Caco-2 (cell line): ENCODE data around the gene ALOX5. TPM values are rescaled to one million over a fixed set of nuclear protein-coding genes. Genes with fewer than 3 reads are reported as not detected.

Experiments
- BruUV-seq: library from RNA; stranded (reverse); fragments of 400-500 nt; replicated peaks from 2 replicates; lab custom pipeline; 2021; lab: Mats Ljungman, UMichigan
- CTCF ChIA-PET: fragments of 300-600 bp; sonication (Branson Sonifier 250); formaldehyde crosslinking; loops from one replicate; lab custom pipeline; 2022; ENCODE audit warnings: antibody characterized with exemption; lab: Charles Lee
- POLR2A ChIA-PET: fragments of 300-600 bp; sonication (Branson Sonifier 250); formaldehyde crosslinking; loops from one replicate; lab custom pipeline; 2022; ENCODE audit warnings: antibody characterized with exemption; lab: Charles Lee
- DNase-seq, 2 experiments: peaks; one replicate each; pipeline versions ENCODE4 v3.0.0 to v3.0.0-alpha.2; 2020 to 2022
- H3K27me3 ChIP-seq: replicated peaks from 2 replicates; pipeline ENCODE4 v1.6.0; 2011; ENCODE audit warnings: low read length; ENCODE audit not compliant: control insufficient read depth, insufficient read depth
- H3K36me3 ChIP-seq: 2 replicates; pipeline ENCODE4 v1.5.1; 2011; ENCODE audit warnings: low read length; ENCODE audit not compliant: control insufficient read depth, insufficient read depth
- H3K4me1 ChIP-seq: fragments of 250-450 bp; sonication (Bioruptor Pico); 2 replicates; pipeline ENCODE4 v1.5.1; 2020; ENCODE audit warnings: mild to moderate bottlenecking
- H3K4me3 ChIP-seq: 2 replicates; pipeline ENCODE4 v1.5.1; 2011; ENCODE audit warnings: low read depth, mild to moderate bottlenecking, control low read depth, low read length
- H3K9me3 ChIP-seq: fragments of 250-450 bp; sonication (Bioruptor Pico); 2 replicates; pipeline ENCODE4 v1.5.1; 2020; ENCODE audit warnings: mild to moderate bottlenecking, moderate library complexity
- H3K27ac Mint-ChIP-seq: one replicate; pipeline ENCODE4 v1.8.0; 2022; ENCODE audit warnings: mixed read lengths; ENCODE audit not compliant: unreplicated experiment
- H3K27me3 Mint-ChIP-seq: one replicate; pipeline ENCODE4 v1.8.0; 2022; ENCODE audit warnings: mixed read lengths; ENCODE audit not compliant: insufficient read depth, unreplicated experiment
- H3K36me3 Mint-ChIP-seq: one replicate; pipeline ENCODE4 v1.8.0; 2022; ENCODE audit warnings: mild to moderate bottlenecking, mixed read lengths; ENCODE audit not compliant: insufficient read depth, unreplicated experiment
- H3K4me1 Mint-ChIP-seq: one replicate; pipeline ENCODE4 v1.8.0; 2022; ENCODE audit warnings: low read depth, mixed read lengths; ENCODE audit not compliant: unreplicated experiment
- H3K4me3 Mint-ChIP-seq: one replicate; pipeline ENCODE4 v1.8.0; 2022; ENCODE audit warnings: mild to moderate bottlenecking, moderate library complexity, mixed read lengths; ENCODE audit not compliant: unreplicated experiment
- H3K9me3 Mint-ChIP-seq: one replicate; pipeline ENCODE4 v1.8.0; 2022; ENCODE audit warnings: mixed read lengths; ENCODE audit not compliant: unreplicated experiment
- intact Hi-C: fragments of 100-400 bp; cut with micrococcal nuclease; formaldehyde crosslinking; loops from one replicate; pipeline ENCODE4 v1.10.0; 2022; ENCODE audit not compliant: unreplicated experiment
- total RNA-seq: library from RNA; stranded (reverse); gene quantifications from 2 replicates; pipeline ENCODE4 v1.2.3, GENCODE V29; 2022
- TF ChIP-seq, protein P1 (sequence below), 2 experiments: fragments of 200-600 bp in 1 of 2; IDR thresholded peaks; 1 replicate in 1 of 2; 2 replicates in 1 of 2; pipeline versions ENCODE4 v1.5.1 to v1.8.0; 2011 to 2022; ENCODE audit warnings: antibody characterized with exemption in 1 of 2, control low read depth in 1 of 2, inconsistent platforms in 1 of 2, low read depth in 1 of 2, low read length in 1 of 2, mild to moderate bottlenecking in 1 of 2, moderate library complexity in 1 of 2; ENCODE audit not compliant: insufficient read depth in 1 of 2, severe bottlenecking in 1 of 2, unreplicated experiment in 1 of 2

ALOX5 gene
- total RNA-seq, 1 experiment from 2014 or later, result not detected

DNA sequence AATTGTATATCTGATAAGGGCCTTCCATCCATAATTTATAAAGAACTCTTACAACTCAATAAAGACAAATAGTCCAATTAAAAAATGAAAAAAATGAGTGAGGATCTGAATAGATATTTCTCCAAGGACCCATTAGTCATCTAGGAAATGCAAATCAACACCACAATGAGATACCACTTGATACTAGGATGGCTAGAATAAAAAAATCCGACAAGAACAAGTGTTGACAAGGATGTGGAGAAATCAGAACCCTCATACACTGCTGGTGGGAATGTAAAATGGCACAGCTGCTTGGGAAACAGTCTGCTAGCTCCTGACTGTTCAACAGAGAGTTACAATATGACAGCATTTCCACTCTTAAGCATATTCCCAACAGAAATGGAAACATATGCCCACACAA lies 24.6 kb downstream of the ALOX5 start:
- H3K9me3 Mint-ChIP-seq, result no peaks in the 10 kb centered on the region
- no peaks in the 10 kb centered on the region for H3K36me3 ChIP-seq
- TF ChIP-seq, protein P1, sequence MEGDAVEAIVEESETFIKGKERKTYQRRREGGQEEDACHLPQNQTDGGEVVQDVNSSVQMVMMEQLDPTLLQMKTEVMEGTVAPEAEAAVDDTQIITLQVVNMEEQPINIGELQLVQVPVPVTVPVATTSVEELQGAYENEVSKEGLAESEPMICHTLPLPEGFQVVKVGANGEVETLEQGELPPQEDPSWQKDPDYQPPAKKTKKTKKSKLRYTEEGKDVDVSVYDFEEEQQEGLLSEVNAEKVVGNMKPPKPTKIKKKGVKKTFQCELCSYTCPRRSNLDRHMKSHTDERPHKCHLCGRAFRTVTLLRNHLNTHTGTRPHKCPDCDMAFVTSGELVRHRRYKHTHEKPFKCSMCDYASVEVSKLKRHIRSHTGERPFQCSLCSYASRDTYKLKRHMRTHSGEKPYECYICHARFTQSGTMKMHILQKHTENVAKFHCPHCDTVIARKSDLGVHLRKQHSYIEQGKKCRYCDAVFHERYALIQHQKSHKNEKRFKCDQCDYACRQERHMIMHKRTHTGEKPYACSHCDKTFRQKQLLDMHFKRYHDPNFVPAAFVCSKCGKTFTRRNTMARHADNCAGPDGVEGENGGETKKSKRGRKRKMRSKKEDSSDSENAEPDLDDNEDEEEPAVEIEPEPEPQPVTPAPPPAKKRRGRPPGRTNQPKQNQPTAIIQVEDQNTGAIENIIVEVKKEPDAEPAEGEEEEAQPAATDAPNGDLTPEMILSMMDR (IDR thresholded peaks at IDR 0.05; ENCODE audit: insufficient read depth in 1 of 2, low read depth in 1 of 2, low read length in 1 of 2, severe bottlenecking in 1 of 2, unreplicated experiment in 1 of 2), result no peak
- no peaks in the 10 kb centered on the region for H3K36me3 Mint-ChIP-seq
- H3K4me3 ChIP-seq, result no peak overlapping the region
- H3K27me3 ChIP-seq, result no peaks in the 10 kb centered on the region
- H3K4me3 Mint-ChIP-seq, result no peak overlapping the region
- H3K4me1 Mint-ChIP-seq, result no peaks in the 10 kb centered on the region
- no peak for DNase-seq
- intact Hi-C loops, result no loop called here
- CTCF ChIA-PET, result no interaction called here
- POLR2A ChIA-PET, result no interaction called here
- 0 out of 2 replicates have a peak, but pooled peaks cover 4% of the 10 kb centered on the region for H3K9me3 ChIP-seq
- BruUV-seq, result no TSS peak
- peaks cover 13% of the 10 kb centered on the region for H3K27me3 Mint-ChIP-seq
- no peak overlapping the region for H3K27ac Mint-ChIP-seq
- H3K4me1 ChIP-seq, result no peaks in the 10 kb centered on the region

DNA sequence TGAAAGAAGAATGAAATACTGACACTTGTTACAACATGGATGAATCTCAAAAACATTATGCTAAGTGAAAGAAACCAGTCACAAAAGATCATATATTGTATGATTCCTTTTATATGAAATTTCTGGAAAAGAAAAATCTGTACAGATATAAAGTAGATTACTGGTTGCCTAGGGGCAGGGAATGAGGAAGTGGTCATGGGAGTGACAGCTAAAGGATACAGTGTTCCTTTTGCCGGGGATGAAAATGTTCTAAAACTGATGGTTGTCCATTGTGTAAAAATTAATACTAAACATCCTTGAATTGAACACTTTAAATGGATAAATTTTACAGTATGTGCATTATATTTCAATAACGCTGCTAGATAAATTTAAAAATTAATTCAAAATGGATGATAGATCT lies 25.1 kb downstream of the ALOX5 start:
- Histone ChIP-seq H3K4me3 (no peak overlapping the region), H3K36me3 (no peaks in the 10 kb centered on the region), H3K4me1 (no peaks in the 10 kb centered on the region), H3K27me3 (no peaks in the 10 kb centered on the region), H3K9me3 (0 out of 2 replicates have a peak, but pooled peaks cover 4% of the 10 kb centered on the region)
- Mint-ChIP-seq H3K27me3 (peaks cover 17% of the 10 kb centered on the region), H3K9me3 (no peaks in the 10 kb centered on the region), H3K4me1 (no peaks in the 10 kb centered on the region), H3K36me3 (no peaks in the 10 kb centered on the region), H3K27ac (no peak overlapping the region), H3K4me3 (no peak overlapping the region)
- ChIA-PET CTCF (no interaction called here), POLR2A (no interaction called here)
- TF ChIP-seq, protein P1 (IDR thresholded peaks at IDR 0.05; ENCODE audit: insufficient read depth in 1 of 2, low read depth in 1 of 2, low read length in 1 of 2, severe bottlenecking in 1 of 2, unreplicated experiment in 1 of 2), result no peak
- intact Hi-C loops, result no loop called here
- BruUV-seq, result no TSS peak
- DNase-seq, result no peak

DNA sequence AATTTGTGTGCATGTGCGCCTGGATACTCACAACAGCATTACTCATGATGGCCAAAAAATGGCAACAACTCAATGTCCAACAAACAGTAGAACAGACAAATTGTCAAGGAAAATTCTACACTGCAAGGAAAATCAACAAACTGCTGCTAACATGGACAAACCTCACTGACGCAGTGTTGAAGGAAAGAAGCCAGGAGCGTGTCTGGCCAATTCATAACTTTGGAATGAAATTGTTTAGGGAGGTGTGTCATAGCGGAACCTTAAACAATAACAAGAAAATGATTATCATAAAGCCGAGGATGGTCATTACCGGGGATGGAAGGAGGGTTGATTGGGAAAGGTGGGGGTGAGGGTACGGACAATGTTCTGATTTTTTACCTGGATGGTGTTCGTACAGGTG lies 29.1 kb downstream of the ALOX5 start:
- ChIA-PET POLR2A (no interaction called here), CTCF (no interaction called here)
- BruUV-seq, result no TSS peak
- H3K27me3 Mint-ChIP-seq, result peaks cover 23% of the 10 kb centered on the region
- no peak overlapping the region for H3K27ac Mint-ChIP-seq
- no peaks in the 10 kb centered on the region for H3K9me3 ChIP-seq
- H3K36me3 Mint-ChIP-seq, result no peaks in the 10 kb centered on the region
- no peaks in the 10 kb centered on the region for H3K4me1 Mint-ChIP-seq
- H3K27me3 ChIP-seq, result no peaks in the 10 kb centered on the region
- DNase-seq, result no peak
- no peaks in the 10 kb centered on the region for H3K4me1 ChIP-seq
- H3K36me3 ChIP-seq, result no peaks in the 10 kb centered on the region
- intact Hi-C loops, result no loop called here
- TF ChIP-seq, protein P1 (IDR thresholded peaks at IDR 0.05; ENCODE audit: insufficient read depth in 1 of 2, low read depth in 1 of 2, low read length in 1 of 2, severe bottlenecking in 1 of 2, unreplicated experiment in 1 of 2), result no peak
- H3K4me3 Mint-ChIP-seq, result no peak overlapping the region
- no peak overlapping the region for H3K4me3 ChIP-seq
- H3K9me3 Mint-ChIP-seq, result no peaks in the 10 kb centered on the region
